SK-N-SH (cell line): ENCODE results near the gene INTS3. TPM values are rescaled to one million over a fixed set of nuclear protein-coding genes. Genes with fewer than 3 reads are reported as not detected.

Source experiments
- CTCF ChIA-PET: fragments of 300-600, 350-600 bp; formaldehyde crosslinking; extraction: SDS; loops from one replicate; lab custom pipeline; 2021; lab: Yijun Ruan, JAX
- POLR2A ChIA-PET: fragments of 350-600 bp; sonication (Branson Sonifier 250); formaldehyde crosslinking; extraction: SDS; loops from one replicate; lab custom pipeline; 2020; ENCODE audit warnings: antibody characterized with exemption, inconsistent platforms; lab: Yijun Ruan, JAX
- DNase-seq: peaks from one replicate; pipeline ENCODE4 v3.0.0; 2012
- H2AFZ ChIP-seq: fragments of 200-600 bp; sonication (generic); 2 replicates; pipeline ENCODE4 v1.8.1; 2016; ENCODE audit warnings: antibody characterized with exemption, mild to moderate bottlenecking, low read depth
- H3F3A ChIP-seq: fragments of 200-600 bp; sonication (generic); replicated peaks from 2 replicates; pipeline ENCODE3; 2016; ENCODE audit warnings: antibody characterized with exemption, mild to moderate bottlenecking; ENCODE audit not compliant: insufficient read depth
- H3K27ac ChIP-seq, 2 experiments: fragments of 200-500 bp in 1 of 2; fragments of 200-600 bp in 1 of 2; sonication (Bioruptor generic) in 1 of 2; sonication (generic), shearing (Covaris generic) in 1 of 2; 2 replicates each; pipeline versions ENCODE4 v1.5.1 to v1.6.1; 2014 to 2016; ENCODE audit warnings: low read depth in 2 of 2, inconsistent platforms in 1 of 2, low read length in 1 of 2, mild to moderate bottlenecking in 1 of 2, mixed read lengths in 1 of 2
- H3K27me3 ChIP-seq: fragments of 200-600 bp; sonication (generic), shearing (Covaris generic); 2 replicates; pipeline ENCODE4 v1.6.1; 2016; ENCODE audit warnings: mixed run types; ENCODE audit not compliant: insufficient read depth
- H3K36me3 ChIP-seq, 2 experiments: fragments of 200-500 bp in 1 of 2; fragments of 200-600 bp in 1 of 2; sonication (Bioruptor generic) in 1 of 2; sonication (generic) in 1 of 2; replicated peaks in 1 of 2; 2 replicates each; pipeline versions ENCODE3 to v1.5.1; 2014 to 2016; ENCODE audit warnings: low read length in 1 of 2, mild to moderate bottlenecking in 1 of 2; ENCODE audit not compliant: insufficient read depth in 2 of 2, control insufficient read depth in 1 of 2
- H3K4me1 ChIP-seq, 2 experiments: fragments of 200-500 bp in 1 of 2; fragments of 200-600 bp in 1 of 2; sonication (Bioruptor generic) in 1 of 2; sonication (generic), shearing (Covaris generic) in 1 of 2; 2 replicates each; pipeline versions ENCODE4 v1.5.1 to v1.6.1; 2014 to 2016; ENCODE audit warnings: low read depth in 1 of 2, low read length in 1 of 2, mixed run types in 1 of 2; ENCODE audit not compliant: insufficient read depth in 2 of 2, control insufficient read depth in 1 of 2
- H3K4me2 ChIP-seq: fragments of 200-600 bp; sonication (generic), shearing (Covaris generic); 2 replicates; pipeline ENCODE4 v1.6.1; 2017; ENCODE audit warnings: mixed run types
- H3K4me3 ChIP-seq, 2 experiments: fragments of 200-500 bp in 1 of 2; fragments of 200-600 bp in 1 of 2; sonication (Bioruptor generic) in 1 of 2; sonication (generic), shearing (Covaris generic) in 1 of 2; 2 replicates each; pipeline versions ENCODE4 v1.5.1 to v1.8.1; 2014 to 2016; ENCODE audit warnings: low read depth in 2 of 2, inconsistent platforms in 1 of 2, low read length in 1 of 2, mild to moderate bottlenecking in 1 of 2, mixed read lengths in 1 of 2, moderate library complexity in 1 of 2
- H3K79me2 ChIP-seq: fragments of 200-600 bp; sonication (generic); 2 replicates; pipeline ENCODE4 v1.8.1; 2017; ENCODE audit warnings: mild to moderate bottlenecking; ENCODE audit not compliant: insufficient read depth
- H3K9ac ChIP-seq: fragments of 200-600 bp; sonication (generic); 2 replicates; pipeline ENCODE4 v1.6.1; 2017; ENCODE audit warnings: mixed run types
- H3K9me2 ChIP-seq: fragments of 200-600 bp; sonication (generic); 2 replicates; pipeline ENCODE4 v1.6.1; 2017; ENCODE audit warnings: mixed run types
- H3K9me3 ChIP-seq: fragments of 200-600 bp; sonication (generic); 2 replicates; pipeline ENCODE4 v1.6.1; 2017; ENCODE audit warnings: mixed run types, mild to moderate bottlenecking, moderate library complexity
- H4K20me1 ChIP-seq: fragments of 200-600 bp; sonication (generic); 2 replicates; pipeline ENCODE4 v1.6.1; 2017; ENCODE audit warnings: mild to moderate bottlenecking, mixed run types; ENCODE audit not compliant: insufficient read depth
- CHD2 ChIP-seq: fragments of 150-350 bp; IDR thresholded peaks from 2 replicates; pipeline ENCODE4 v1.6.1; 2018; ENCODE audit warnings: low read length; ENCODE audit not compliant: partially characterized antibody
- CTCF ChIP-seq: fragments of 200-600 bp; sonication (generic); IDR thresholded peaks from 2 replicates; pipeline ENCODE4 v1.6.1; 2017; ENCODE audit warnings: antibody characterized with exemption, mild to moderate bottlenecking, moderate library complexity
- ELF1 ChIP-seq: IDR thresholded peaks from 2 replicates; pipeline ENCODE4 v1.4.0; 2012
- EP300 ChIP-seq, 2 experiments: IDR thresholded peaks; 2 replicates each; pipeline versions ENCODE4 v1.4.0 to v1.6.1; 2012; ENCODE audit warnings: borderline replicate concordance in 1 of 2, low read depth in 1 of 2, low read length in 1 of 2
- FOSL2 ChIP-seq: IDR thresholded peaks from 2 replicates; pipeline ENCODE4 v1.4.0; 2012; ENCODE audit warnings: low read depth, mild to moderate bottlenecking, moderate library complexity, borderline replicate concordance
- NFIC ChIP-seq: IDR thresholded peaks from 2 replicates; pipeline ENCODE4 v1.4.0; 2012; ENCODE audit warnings: borderline replicate concordance
- POLR2AphosphoS5 ChIP-seq: IDR thresholded peaks from 2 replicates; pipeline ENCODE4 v1.6.1; 2012; ENCODE audit warnings: low read depth, low read length
- RAD21 ChIP-seq: IDR thresholded peaks from 2 replicates; pipeline ENCODE4 v1.6.1; 2012; ENCODE audit warnings: mild to moderate bottlenecking, low read length
- RCOR1 ChIP-seq: fragments of 150-350 bp; IDR thresholded peaks from 2 replicates; pipeline ENCODE4 v1.6.1; 2017; ENCODE audit warnings: antibody characterized with exemption, low read length
- REST ChIP-seq: IDR thresholded peaks from 2 replicates; pipeline ENCODE4 v1.6.1; 2012; ENCODE audit warnings: mild to moderate bottlenecking, low read depth, low read length, moderate library complexity
- RXRA ChIP-seq: IDR thresholded peaks from 2 replicates; pipeline ENCODE4 v1.4.0; 2012; ENCODE audit warnings: low read depth, mild to moderate bottlenecking, borderline replicate concordance
- SIN3A ChIP-seq: IDR thresholded peaks from 2 replicates; pipeline ENCODE4 v1.6.1; 2012; ENCODE audit warnings: low read depth, mild to moderate bottlenecking, low read length, moderate library complexity, borderline replicate concordance
- YY1 ChIP-seq: IDR thresholded peaks from 2 replicates; pipeline ENCODE4 v1.4.0; 2012; ENCODE audit warnings: low read depth, mild to moderate bottlenecking
- ZBTB33 ChIP-seq: IDR thresholded peaks from 2 replicates; pipeline ENCODE4 v1.4.0; 2012; ENCODE audit warnings: low read depth, borderline replicate concordance
- WGBS: methylation state at CpG from one replicate; pipeline ENCODE4 v1.1.6; 2017; ENCODE audit warnings: low lambda C conversion rate; 5-methylcytosine and 5-hydroxymethylcytosine counted together
- polyA plus RNA-seq, 3 experiments: library from polyadenylated mRNA; depleted of rRNA; stranded (reverse); fragments of >200 nt; gene quantifications; 2 replicates each; pipeline ENCODE4 v1.2.3, GENCODE V29; 2012

The INTS3 gene
- polyA plus RNA-seq, 1 of the 3 experiments (the other 2 are of a cell fraction): 64.3 TPM

GRCh38 chr1:153763365-153764225 is 35.7 kb downstream of the INTS3 start:
- WGBS: 94% methylated on average over 4 of the region's 7 CpGs
- Histone ChIP-seq H3K27ac (no peak overlapping the region), H3K4me1 (no peaks in the 10 kb centered on the region), H3K9me3 (no peaks in the 10 kb centered on the region), H2AFZ (no peak overlapping the region), H3K36me3 (peaks cover 25 to 62% of the 10 kb centered on the region in 2 experiments), H3K4me2 (no peak overlapping the region), H3K9me2 (no peaks in the 10 kb centered on the region), H3K9ac (no peak overlapping the region), H3K79me2 (no peaks in the 10 kb centered on the region), H3F3A (no peaks in the 10 kb centered on the region), H4K20me1 (no peaks in the 10 kb centered on the region), H3K27me3 (no peaks in the 10 kb centered on the region), H3K4me3 (no peak overlapping the region)
- TF ChIP-seq NFIC (no peak), CTCF (no peak), ZBTB33 (no peak), RAD21 (no peak), RCOR1 (no peak), ELF1 (no peak), YY1 (no peak), RXRA (no peak), CHD2 (no peak), SIN3A (no peak), EP300 (IDR thresholded peaks at IDR 0.05; ENCODE audit: borderline replicate concordance in 1 of 2, low read depth in 1 of 2, low read length in 1 of 2) (no peak), POLR2AphosphoS5 (no peak), REST (no peak), FOSL2 (no peak)
- DNase-seq: no peak
- ChIA-PET POLR2A (no interaction called here), CTCF (interaction anchor here (0.6 to 5.0 kb wide), 8 partner anchors 9 to 253 kb away, joined by 3 to 28 read pairs (median 4); partner anchors contain the start of gene NPR1)
